Inflammatory macrophage treated with lipopolysaccharide for 4 hours (primary cell): ENCODE results near the gene SMIM31.
A peak's percentile ranks its signal among the peaks of the same experiment; 100 is the strongest.

ENCODE experiments used
- DNase-seq: peaks from one replicate; pipeline ENCODE4 v3.0.0-alpha.2; 2020

Gene SMIM31

GRCh38 chr4:164753873-164754488 is at the start of gene SMIM31:
TSS of gene SMIM31 (plus strand) at chr4:164754131. CDS start at chr4:164770444, 16,313 bp downstream.
- DNase-seq = no peak

GRCh38 chr4:164706675-164707074 is 47.3 kb upstream of the SMIM31 start:
- DNase-seq = no peak

- no peak for DNase-seq
These were observed 37.0 kb upstream of the SMIM31 start for GRCh38 chr4:164716901-164717300.

- DNase-seq = no peak
These were observed 35.1 kb upstream of the SMIM31 start for GRCh38 chr4:164718827-164719226.

DNA sequence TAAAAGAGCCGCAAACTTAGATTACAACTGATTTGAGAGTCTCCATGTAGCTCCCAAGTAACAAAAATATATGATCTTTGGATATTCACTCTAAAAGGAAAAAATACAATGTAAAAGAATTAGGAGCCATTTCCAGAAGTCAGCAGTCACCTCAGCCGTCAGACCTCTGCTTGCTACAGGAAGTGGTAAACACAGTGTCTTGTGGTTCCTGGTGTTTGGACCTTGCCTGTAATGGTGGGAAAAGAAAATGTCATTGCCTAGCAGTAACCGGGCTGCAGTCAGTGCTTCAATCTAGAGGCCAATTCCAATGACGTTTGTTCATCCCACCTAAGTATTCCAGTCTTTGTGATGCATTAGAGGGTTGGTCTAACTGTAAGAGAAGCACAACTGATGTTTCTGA is 28.9 kb upstream of the SMIM31 start:
- DNase-seq = no peak

- DNase-seq = no peak
These were observed 23.1 kb upstream of the SMIM31 start for GRCh38 chr4:164730705-164731393.

DNA sequence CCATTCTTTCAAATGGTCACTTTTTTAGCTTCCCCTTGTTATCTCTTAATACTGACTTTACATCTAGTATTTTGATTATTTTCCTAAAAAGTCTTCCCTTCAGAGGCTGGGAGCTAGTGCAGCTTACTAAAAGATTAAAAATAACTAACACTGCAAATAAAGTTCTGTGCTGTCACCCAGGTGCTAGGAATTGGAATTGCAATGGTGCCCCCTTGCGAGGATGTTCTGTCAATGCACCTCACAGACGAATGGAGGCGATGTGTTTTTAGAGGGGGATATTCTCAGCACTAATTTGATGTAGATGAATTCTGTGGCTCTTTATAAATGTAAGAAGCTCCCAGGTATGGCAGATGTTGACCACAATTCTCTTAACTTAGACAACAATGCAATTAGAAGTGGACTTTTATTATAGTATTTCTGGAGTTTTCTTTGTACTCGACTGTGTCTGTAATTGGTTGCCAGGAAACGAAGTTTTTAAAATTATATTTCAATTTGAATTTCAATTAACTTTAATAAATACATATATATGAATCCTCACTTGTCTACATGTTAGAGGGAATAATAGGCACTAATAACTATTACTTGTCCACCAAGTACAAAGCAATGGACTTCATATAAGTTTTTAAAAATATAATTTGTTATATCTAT is 22.0 kb upstream of the SMIM31 start:
- peak; percentile 13 for DNase-seq

- peak; percentile 55 for DNase-seq
These were observed 19.4 kb upstream of the SMIM31 start for GRCh38 chr4:164734484-164734883.

GRCh38 chr4:164748375-164748774 is 5.6 kb upstream of the SMIM31 start:
- DNase-seq = peak; percentile 18

GRCh38 chr4:164755432-164755831 is 1.5 kb downstream of the SMIM31 start:
- no peak for DNase-seq

DNA sequence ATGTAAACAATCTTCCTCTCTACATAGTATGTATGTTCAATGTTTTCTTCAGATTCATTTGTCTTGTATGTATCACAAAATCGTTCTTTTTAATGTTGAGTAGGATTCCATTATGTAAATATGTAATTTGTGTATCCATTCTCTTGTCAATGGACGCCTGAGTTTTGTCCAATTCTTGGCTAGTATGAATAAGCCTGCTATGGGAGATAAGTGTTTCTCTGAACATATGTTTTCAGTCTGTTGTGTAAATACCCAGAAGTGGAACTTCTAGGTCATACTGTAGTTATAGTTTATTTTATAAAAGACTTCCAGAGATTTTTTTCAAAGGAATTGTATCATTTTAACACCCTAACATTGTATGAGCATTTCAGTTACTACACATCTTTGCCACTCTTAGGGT is 2.8 kb downstream of the SMIM31 start:
- no peak for DNase-seq

DNA sequence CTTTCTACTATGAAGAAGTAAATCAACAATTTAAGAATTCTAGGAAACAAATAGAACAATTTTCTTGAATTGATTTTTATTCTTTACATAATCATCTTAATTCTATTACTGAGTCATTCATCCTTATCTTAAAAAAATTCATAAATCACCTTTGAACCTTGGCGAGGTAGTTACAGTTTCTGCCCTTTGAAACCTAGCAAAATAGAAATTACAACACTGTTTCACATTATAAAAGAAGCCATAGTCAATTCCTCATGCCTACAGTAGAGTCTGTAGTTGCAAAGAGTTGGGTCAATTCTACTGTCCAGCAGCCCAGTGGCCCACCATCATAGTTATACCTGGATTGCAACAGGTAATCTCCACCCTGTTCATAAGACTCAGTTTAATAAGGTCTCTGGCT is 7.3 kb downstream of the SMIM31 start:
- DNase-seq = no peak

- no peak for DNase-seq
These were observed 7.9 kb downstream of the SMIM31 start for GRCh38 chr4:164761746-164762275.

DNA sequence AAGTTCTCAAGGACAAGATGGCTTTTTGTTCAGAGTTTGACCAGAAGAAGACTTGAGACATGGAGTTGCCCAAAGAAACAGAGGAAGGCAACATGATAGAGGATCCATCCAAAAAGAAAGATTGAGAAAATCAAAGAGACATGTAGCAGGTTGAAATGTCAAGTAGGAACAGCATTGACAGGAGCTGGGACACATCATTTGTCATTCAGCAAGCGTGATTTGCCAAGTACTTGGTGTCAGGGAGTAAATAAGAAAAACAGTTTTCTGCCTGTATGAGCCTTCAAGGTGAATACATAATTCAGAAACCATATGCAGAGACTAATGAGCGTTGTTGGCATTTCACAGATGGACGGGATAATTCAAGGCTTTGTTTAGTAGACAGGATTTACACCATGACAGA is 11.2 kb downstream of the SMIM31 start:
- DNase-seq = no peak

DNA sequence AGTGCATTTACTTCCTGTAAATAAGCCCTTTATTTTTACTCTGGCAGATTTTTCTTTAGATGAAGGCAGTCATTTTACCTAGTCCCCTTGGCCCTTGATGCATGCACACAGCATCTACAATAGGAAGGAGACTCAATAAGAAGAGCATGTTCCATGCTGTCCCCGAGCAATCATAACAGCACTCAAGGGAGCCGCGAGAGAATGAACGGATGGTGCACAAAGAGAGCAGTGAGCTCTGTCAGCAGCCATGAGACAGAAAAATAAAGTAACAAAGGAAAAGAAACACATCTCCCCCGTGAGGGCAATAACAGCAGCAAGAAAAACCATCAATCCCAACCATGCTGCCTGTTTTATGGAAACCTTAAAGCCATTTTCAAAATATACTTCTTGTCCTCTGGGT is 11.9 kb downstream of the SMIM31 start:
- DNase-seq = no peak

DNA sequence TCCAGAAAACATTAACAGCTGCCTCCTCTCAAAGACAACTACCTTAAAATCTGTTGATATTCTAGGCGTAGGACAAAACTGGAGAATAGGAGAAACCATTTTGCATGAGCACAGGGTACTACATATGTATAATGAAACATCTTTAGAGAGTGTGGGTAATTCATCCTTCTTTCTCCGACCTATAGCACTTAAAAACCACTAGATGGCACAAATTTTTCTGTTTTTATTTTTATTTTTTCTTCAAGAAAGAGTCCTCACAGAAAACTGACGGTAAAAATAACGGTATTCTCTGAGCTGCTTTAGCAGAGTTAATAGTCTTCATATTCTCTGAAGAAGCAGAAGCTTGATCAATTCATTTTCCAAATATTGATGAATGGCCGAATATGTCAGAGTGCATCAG is 14.6 kb downstream of the SMIM31 start:
- no peak for DNase-seq

GRCh38 chr4:164770010-164770724 is 16.2 kb downstream of the SMIM31 start:
- no peak for DNase-seq

GRCh38 chr4:164771088-164771487 is 17.2 kb downstream of the SMIM31 start:
- DNase-seq = no peak

GRCh38 chr4:164772076-164772475 is 18.1 kb downstream of the SMIM31 start:
- DNase-seq = no peak

GRCh38 chr4:164779080-164779479 is 25.1 kb downstream of the SMIM31 start:
- no peak for DNase-seq

DNA sequence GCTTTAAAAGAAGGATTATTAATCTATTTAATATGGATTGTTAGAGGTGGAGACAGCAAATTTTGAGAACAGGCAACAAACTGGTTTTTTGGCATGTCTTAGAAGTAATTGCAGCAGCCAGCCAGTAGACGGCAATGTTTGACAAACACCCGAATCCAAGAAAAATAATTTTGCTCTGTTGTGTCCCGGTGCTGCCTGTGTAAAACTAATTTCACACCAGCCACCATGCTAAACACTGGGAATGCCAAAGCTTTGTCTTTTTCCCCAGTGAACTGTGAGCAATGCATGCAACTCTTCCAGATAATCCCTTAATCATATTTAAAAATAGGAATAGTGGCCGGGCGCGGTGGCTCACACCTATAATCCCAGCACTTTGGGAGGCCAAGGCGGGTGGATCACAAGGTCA is 25.9 kb downstream of the SMIM31 start:
- DNase-seq = peak; percentile 11

GRCh38 chr4:164780839-164781238 is 26.9 kb downstream of the SMIM31 start:
- DNase-seq = no peak

- no peak for DNase-seq
These were observed 30.0 kb downstream of the SMIM31 start for GRCh38 chr4:164783976-164784375.
